IMR-90 (cell line): ENCODE measurements around the gene GNAO1. TPM values are rescaled to one million over a fixed set of nuclear protein-coding genes. Genes with fewer than 3 reads are reported as not detected.

Experiments used
- ATAC-seq: fragments of 200-7000 bp; cut with Tn5 transposase; 2 replicates; pipeline ENCODE4 v1.9.1; 2020; ENCODE audit warnings: low read depth, mild to moderate bottlenecking, moderate library complexity
- BruUV-seq: library from RNA; stranded (reverse); fragments of 400-500 nt; replicated peaks from 2 replicates; lab custom pipeline; 2021; lab: Mats Ljungman, UMichigan
- CTCF ChIA-PET: fragments of 300-600 bp; formaldehyde crosslinking; extraction: SDS; loops from one replicate; lab custom pipeline; 2021; ENCODE audit warnings: antibody characterized with exemption; lab: Yijun Ruan, JAX
- POLR2A ChIA-PET: fragments of 300-600 bp; sonication (Branson Sonifier 250); formaldehyde crosslinking; loops from one replicate; lab custom pipeline; 2022; ENCODE audit warnings: antibody characterized with exemption; ENCODE audit not compliant: unreplicated experiment; lab: Charles Lee
- DNase-seq: peaks from one replicate; pipeline ENCODE4 v3.0.0; 2013
- H2AFZ ChIP-seq: replicated peaks from 2 replicates; pipeline ENCODE3; 2013; ENCODE audit warnings: low read length, mild to moderate bottlenecking; ENCODE audit not compliant: poor library complexity
- H2AK5ac ChIP-seq: 2 replicates; pipeline ENCODE4 v1.6.1; 2013; ENCODE audit warnings: low read depth, low read length, inconsistent platforms
- H2AK9ac ChIP-seq: replicated peaks from 2 replicates; pipeline ENCODE3; 2013; ENCODE audit warnings: mild to moderate bottlenecking, low read depth, low read length, moderate library complexity; ENCODE audit not compliant: poor library complexity
- H2BK120ac ChIP-seq: 2 replicates; pipeline ENCODE4 v1.6.1; 2013; ENCODE audit warnings: low read depth, low read length, inconsistent platforms
- H2BK15ac ChIP-seq: 3 replicates; pipeline ENCODE4 v1.6.1; 2013; ENCODE audit warnings: low read depth, low read length, inconsistent platforms
- H2BK20ac ChIP-seq: 2 replicates; pipeline ENCODE4 v1.6.1; 2013; ENCODE audit warnings: low read depth, mild to moderate bottlenecking, inconsistent platforms, low read length, moderate library complexity
- H2BK5ac ChIP-seq: 2 replicates; pipeline ENCODE4 v1.6.1; 2013; ENCODE audit warnings: mild to moderate bottlenecking, low read depth, low read length, inconsistent platforms; ENCODE audit not compliant: poor library complexity, severe bottlenecking
- H3K14ac ChIP-seq: replicated peaks from 2 replicates; pipeline ENCODE4 v1.6.1; 2013; ENCODE audit warnings: low read depth, low read length, inconsistent platforms
- H3K18ac ChIP-seq: 2 replicates; pipeline ENCODE4 v1.6.1; 2013; ENCODE audit warnings: low read depth, low read length, control low read depth
- H3K23ac ChIP-seq: 2 replicates; pipeline ENCODE4 v1.6.1; 2013; ENCODE audit warnings: low read depth, low read length, inconsistent platforms
- H3K27ac ChIP-seq: 2 replicates; pipeline ENCODE4 v1.5.1; 2013; ENCODE audit warnings: mild to moderate bottlenecking, control low read depth, low read length; ENCODE audit not compliant: insufficient read depth
- H3K27me3 ChIP-seq: 2 replicates; pipeline ENCODE4 v1.6.1; 2013; ENCODE audit warnings: low read length; ENCODE audit not compliant: control insufficient read depth, insufficient read depth
- H3K36me3 ChIP-seq: 2 replicates; pipeline ENCODE4 v1.6.1; 2013; ENCODE audit warnings: low read length, mixed read lengths; ENCODE audit not compliant: control insufficient read depth, insufficient read depth
- H3K4ac ChIP-seq: 2 replicates; pipeline ENCODE4 v1.6.1; 2013; ENCODE audit warnings: low read depth, low read length, inconsistent platforms
- H3K4me1 ChIP-seq: 2 replicates; pipeline ENCODE4 v1.6.1; 2013; ENCODE audit warnings: low read length, mixed read lengths; ENCODE audit not compliant: control insufficient read depth, insufficient read depth
- H3K4me2 ChIP-seq: 2 replicates; pipeline ENCODE4 v1.6.1; 2013; ENCODE audit warnings: low read depth, mild to moderate bottlenecking, control low read depth, low read length, moderate library complexity
- H3K4me3 ChIP-seq: 2 replicates; pipeline ENCODE4 v1.5.1; 2013; ENCODE audit warnings: low read depth, mild to moderate bottlenecking, control low read depth, low read length, moderate library complexity; ENCODE audit not compliant: insufficient read depth
- H3K56ac ChIP-seq: 2 replicates; pipeline ENCODE4 v1.6.1; 2013; ENCODE audit warnings: low read length, inconsistent platforms; ENCODE audit not compliant: insufficient read depth; ENCODE audit errors: extremely low read depth
- H3K79me1 ChIP-seq, 2 experiments: 2 replicates each; pipeline ENCODE4 v1.6.1; 2013; ENCODE audit warnings: low read length in 2 of 2, inconsistent platforms in 1 of 2, low read depth in 1 of 2
- H3K9ac ChIP-seq: 2 replicates; pipeline ENCODE4 v1.6.1; 2013; ENCODE audit warnings: low read depth, low read length, control low read depth
- H3K9me1 ChIP-seq: 2 replicates; pipeline ENCODE4 v1.6.1; 2013; ENCODE audit warnings: low read length, inconsistent platforms; ENCODE audit not compliant: insufficient read depth
- H3K9me3 ChIP-seq: 2 replicates; pipeline ENCODE4 v1.6.1; 2013; ENCODE audit warnings: low read length; ENCODE audit not compliant: control insufficient read depth, insufficient read depth
- H4K20me1 ChIP-seq: 2 replicates; pipeline ENCODE4 v1.6.1; 2013; ENCODE audit warnings: low read length, inconsistent platforms; ENCODE audit not compliant: insufficient read depth
- H4K5ac ChIP-seq: 2 replicates; pipeline ENCODE4 v1.6.1; 2013; ENCODE audit warnings: mild to moderate bottlenecking, low read depth, low read length, control low read depth
- H4K8ac ChIP-seq, 2 experiments: 2 replicates each; pipeline ENCODE4 v1.6.1; 2013; ENCODE audit warnings: low read depth in 2 of 2, low read length in 2 of 2, control low read depth in 1 of 2, inconsistent platforms in 1 of 2
- H4K91ac ChIP-seq: 2 replicates; pipeline ENCODE4 v1.6.1; 2013; ENCODE audit warnings: low read depth, low read length, inconsistent platforms; ENCODE audit not compliant: insufficient read depth
- CHD1 ChIP-seq: IDR thresholded peaks from 2 replicates; pipeline ENCODE4 v1.6.1; 2012; ENCODE audit warnings: low read depth, low read length, improper control_type of control experiment
- ELK1 ChIP-seq: fragments of 150-350 bp; IDR thresholded peaks from 2 replicates; pipeline ENCODE4 v1.6.1; 2016; ENCODE audit warnings: low read depth, mild to moderate bottlenecking, low read length, moderate library complexity, borderline replicate concordance
- FOS ChIP-seq: fragments of 150-350 bp; IDR thresholded peaks from 2 replicates; pipeline ENCODE4 v1.6.1; 2016; ENCODE audit warnings: low read depth, low read length
- MAFK ChIP-seq: IDR thresholded peaks from 2 replicates; pipeline ENCODE4 v1.6.1; 2012; ENCODE audit warnings: low read depth, low read length, improper control_type of control experiment
- POLR2A ChIP-seq: IDR thresholded peaks from 2 replicates; pipeline ENCODE4 v1.6.1; 2012; ENCODE audit warnings: mild to moderate bottlenecking, low read depth, low read length
- RAD21 ChIP-seq: IDR thresholded peaks from 2 replicates; pipeline ENCODE4 v1.6.1; 2012; ENCODE audit warnings: low read length, improper control_type of control experiment
- RFX5 ChIP-seq: IDR thresholded peaks from 2 replicates; pipeline ENCODE4 v1.8.0; 2012; ENCODE audit warnings: low read depth, mild to moderate bottlenecking, low read length, moderate library complexity
- SMC3 ChIP-seq: fragments of 150-350 bp; IDR thresholded peaks from 2 replicates; pipeline ENCODE4 v1.6.1; 2016; ENCODE audit warnings: low read depth, mild to moderate bottlenecking, antibody characterized with exemption, low read length, moderate library complexity
- WGBS, 2 experiments: methylation state at CpG; one replicate each; pipeline versions ENCODE4 v1.1.5 to v1.1.7; 2013; ENCODE audit warnings: missing lambda C conversion rate in 2 of 2; ENCODE audit not compliant: insufficient read length in 1 of 2; ENCODE audit errors: extremely low coverage in 2 of 2; 5-methylcytosine and 5-hydroxymethylcytosine counted together
- dilution Hi-C: fragments of 300-500 bp; cut with HindIII; formaldehyde crosslinking; loops from one replicate; pipeline ENCODE4 v1.14.3; 2018; ENCODE audit warnings: low sequenced_read_pairs; ENCODE audit not compliant: unreplicated experiment
- in situ Hi-C: fragments of 300-500 bp; cut with MboI; formaldehyde crosslinking; loops from 3 replicates; pipeline ENCODE4 v1.14.3; 2019; ENCODE audit warnings: low sequenced_read_pairs, inconsistent platforms, mixed read lengths
- intact Hi-C: fragments of 100-400 bp; cut with micrococcal nuclease; formaldehyde crosslinking; loops from 2 replicates; pipeline ENCODE4 v1.10.0; 2022
- polyA plus RNA-seq, 3 experiments: library from polyadenylated mRNA; depleted of rRNA; stranded (reverse); fragments of >200 nt; gene quantifications; 2 replicates each; pipeline ENCODE4 v1.2.3, GENCODE V29; 2012; ENCODE audit warnings: low replicate concordance in 1 of 3
- total RNA-seq: library from RNA; depleted of rRNA; stranded (reverse); fragments of >200 nt; gene quantifications from 2 replicates; pipeline ENCODE4 v1.2.3, GENCODE V29; 2012

Gene GNAO1
- total and polyA plus RNA-seq, 2 of the 4 experiments (the other 2 are of a cell fraction), result under 0.01 to 0.07 TPM

DNA sequence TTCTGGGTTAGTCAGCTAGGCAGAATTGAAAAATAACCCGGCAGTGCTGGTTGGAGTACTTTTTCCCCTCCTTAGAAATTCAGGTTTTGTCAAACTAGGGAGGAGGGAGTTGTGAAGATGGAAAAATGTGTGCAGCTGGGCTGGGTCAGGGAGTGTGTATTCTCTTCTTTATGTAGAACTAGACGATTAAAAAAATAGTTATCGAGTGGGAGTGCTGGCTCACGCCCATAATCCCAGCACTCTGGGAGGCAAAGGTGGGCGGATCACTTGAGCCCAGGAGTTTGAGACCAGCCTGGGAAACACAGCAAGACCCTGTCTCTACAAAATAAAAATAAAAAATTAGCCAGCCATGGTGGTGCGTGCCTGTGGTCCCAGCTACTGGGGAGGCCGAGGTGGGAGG is 106.4 kb downstream of the GNAO1 start:
- no TSS peak for BruUV-seq

More for the DNA sequence above, 106.4 kb downstream of the GNAO1 start:
- dilution Hi-C loops (no loop called here), intact Hi-C loops (no loop called here), in situ Hi-C loops (no loop called here)
- H2AFZ ChIP-seq, result no peak overlapping the region
- H4K8ac ChIP-seq, result no peak overlapping the region
- no peak overlapping the region for H2BK15ac ChIP-seq
- H3K9me3 ChIP-seq, result no peaks in the 10 kb centered on the region
- no peak overlapping the region for H2BK120ac ChIP-seq
- H4K91ac ChIP-seq, result no peak overlapping the region
- no peak overlapping the region for H4K5ac ChIP-seq
- H3K79me1 ChIP-seq, result no peaks in the 10 kb centered on the region
- no peak overlapping the region for H3K14ac ChIP-seq
- H3K4me2 ChIP-seq, result no peak overlapping the region
- POLR2A ChIA-PET, result no interaction called here
- no peak overlapping the region for H2BK5ac ChIP-seq
- no peak overlapping the region for H2AK9ac ChIP-seq
- TF ChIP-seq RFX5 (no peak), POLR2A (no peak), CHD1 (no peak), SMC3 (no peak), MAFK (no peak), RAD21 (no peak), FOS (no peak), ELK1 (no peak)
- no peak overlapping the region for H3K9ac ChIP-seq
- no peaks in the 10 kb centered on the region for H4K20me1 ChIP-seq
- H3K36me3 ChIP-seq, result no peaks in the 10 kb centered on the region
- no peak overlapping the region for H3K56ac ChIP-seq
- H2AK5ac ChIP-seq, result no peak overlapping the region
- H2BK20ac ChIP-seq, result no peak overlapping the region
- H3K4me3 ChIP-seq, result no peak overlapping the region
- H3K4ac ChIP-seq, result no peak overlapping the region
- no peaks in the 10 kb centered on the region; the same call in 1 of the 2 replicates for H3K27me3 ChIP-seq
- H3K23ac ChIP-seq, result no peak overlapping the region
- H3K18ac ChIP-seq, result no peak overlapping the region
- peaks cover 15% of the 10 kb centered on the region for H3K4me1 ChIP-seq
- no peak overlapping the region for H3K27ac ChIP-seq
- no peak for DNase-seq
- no peak for ATAC-seq
- H3K9me1 ChIP-seq, result peaks cover 14% of the 10 kb centered on the region
- WGBS, 2 experiments, result 100% methylated on average over 2 of the region's 7 CpGs; no CpG with 5 or more reads in 1 of the 2 experiments
- CTCF ChIA-PET, result interaction anchor here (1.2 to 2.0 kb wide), 2 partner anchors 21 to 353 kb away, joined by 5 read pairs; no protein-coding TSS in a partner anchor
